AG04449 (cell line): ENCODE measurements around the gene MAP2K3.

Source experiments
- CTCF ChIA-PET: fragments of 350-600 bp; formaldehyde crosslinking; extraction: SDS; loops from one replicate; lab custom pipeline; 2021; ENCODE audit warnings: antibody characterized with exemption; lab: Yijun Ruan, JAX
- POLR2A ChIA-PET: fragments of 400-600, 350-600 bp; formaldehyde crosslinking; extraction: SDS; loops from one replicate; lab custom pipeline; 2020; ENCODE audit warnings: antibody characterized with exemption, inconsistent platforms; lab: Yijun Ruan, JAX
- DNase-seq: peaks from one replicate; pipeline ENCODE4 v3.0.0-alpha.2; 2010; ENCODE audit warnings: low read depth, low spot score
- H3K4me3 ChIP-seq: 2 replicates; pipeline ENCODE4 v1.5.1; 2011; ENCODE audit warnings: low read depth, mild to moderate bottlenecking, control low read depth, low read length
- CTCF ChIP-seq: IDR thresholded peaks from one replicate; pipeline ENCODE4 v1.5.1; 2011; ENCODE audit warnings: mild to moderate bottlenecking, moderate library complexity, low read length, control low read depth, inconsistent platforms; ENCODE audit not compliant: insufficient read depth; ENCODE audit errors: missing control alignments

Gene MAP2K3

GRCh38 chr17:21242026-21242697, 42.3 kb upstream of the MAP2K3 start:
- ChIA-PET CTCF (interaction anchor here (1.2 to 6.0 kb wide), 2 partner anchors 113 to 123 kb away, joined by 3 to 49 read pairs; no protein-coding TSS in a partner anchor), POLR2A (no interaction called here)
- H3K4me3 ChIP-seq: no peak overlapping the region
- no peak for TF ChIP-seq CTCF
- no peak for DNase-seq

DNA sequence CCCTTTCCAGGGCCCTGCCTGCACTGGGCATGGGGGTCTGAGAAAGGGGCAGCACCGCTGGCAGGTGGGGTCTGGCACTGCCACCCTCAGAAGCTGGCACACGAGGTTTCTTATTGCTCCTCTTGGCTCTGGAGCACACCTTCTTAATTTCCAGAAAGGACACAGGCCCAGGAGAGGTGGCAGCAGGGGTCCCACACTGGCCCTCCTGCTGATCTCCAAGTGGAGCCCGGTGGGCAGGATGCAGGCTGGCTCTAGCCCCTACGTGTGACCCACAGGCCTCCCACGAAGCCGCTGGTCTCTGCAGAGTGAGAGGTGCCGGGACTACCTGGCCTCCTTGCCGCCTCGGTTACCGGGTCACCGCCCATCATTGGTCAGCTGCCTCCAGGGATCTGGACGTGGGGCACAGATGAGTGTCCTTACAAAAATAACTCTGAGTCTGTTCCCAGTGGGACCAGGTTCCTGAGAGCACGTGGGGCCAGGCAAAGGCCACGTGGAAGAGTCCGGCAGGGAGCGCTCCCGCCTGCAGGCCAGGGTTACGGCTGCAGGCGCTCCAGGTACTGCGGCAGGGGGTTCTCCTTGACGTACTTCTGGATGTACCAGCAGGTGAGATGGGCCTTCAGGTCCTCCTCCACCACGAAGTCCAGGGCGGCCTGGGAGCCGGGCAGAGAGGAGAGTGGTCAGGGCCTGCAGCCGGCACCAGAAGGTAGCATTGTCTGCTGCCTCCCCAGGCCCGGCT, 41.6 kb upstream of the MAP2K3 start:
- no peak for DNase-seq
- POLR2A ChIA-PET: no interaction called here
- CTCF ChIA-PET: no interaction called here
- no peak overlapping the region for H3K4me3 ChIP-seq
- TF ChIP-seq CTCF: no peak

DNA sequence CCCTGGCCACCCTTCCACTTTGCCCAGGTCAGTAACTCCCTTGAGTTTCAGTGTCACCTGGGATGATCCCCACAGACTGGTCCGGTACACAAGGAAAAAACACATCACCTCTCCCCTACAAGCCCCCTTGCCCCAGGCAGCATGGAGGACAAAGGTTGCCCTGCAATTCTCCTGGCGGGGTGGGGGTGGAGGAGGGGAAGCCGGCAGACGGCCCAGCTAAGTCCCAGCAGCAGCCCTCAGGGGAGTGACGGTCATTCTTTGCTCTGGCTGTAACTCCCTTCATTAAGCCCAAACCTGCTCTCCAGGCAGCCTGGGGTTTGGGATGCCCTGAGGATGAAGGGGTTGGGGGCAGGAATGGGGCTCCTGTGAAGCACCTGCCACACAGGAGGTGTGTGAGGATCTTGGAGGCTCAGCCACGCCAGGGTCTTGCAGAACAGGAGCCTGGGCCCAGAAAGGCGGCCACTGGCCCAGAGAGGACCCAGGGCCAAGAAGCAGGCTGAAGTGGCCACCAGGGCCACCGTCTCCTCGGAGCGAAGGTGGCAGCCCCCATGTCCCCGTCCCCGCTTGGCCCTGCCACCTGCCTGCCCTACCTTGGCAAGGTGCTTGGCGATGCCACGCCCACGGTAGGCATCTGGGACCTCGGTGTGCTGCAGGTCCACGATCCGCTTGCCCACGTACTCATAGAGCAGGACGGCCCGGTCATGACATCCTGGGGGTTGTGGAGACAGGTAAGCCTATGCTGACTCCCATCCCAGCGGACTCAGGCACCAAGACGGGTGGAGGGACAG, 40.8 kb upstream of the MAP2K3 start:
- ChIA-PET CTCF (no interaction called here), POLR2A (no interaction called here)
- H3K4me3 ChIP-seq: no peak overlapping the region
- DNase-seq: no peak
- TF ChIP-seq CTCF: no peak

DNA sequence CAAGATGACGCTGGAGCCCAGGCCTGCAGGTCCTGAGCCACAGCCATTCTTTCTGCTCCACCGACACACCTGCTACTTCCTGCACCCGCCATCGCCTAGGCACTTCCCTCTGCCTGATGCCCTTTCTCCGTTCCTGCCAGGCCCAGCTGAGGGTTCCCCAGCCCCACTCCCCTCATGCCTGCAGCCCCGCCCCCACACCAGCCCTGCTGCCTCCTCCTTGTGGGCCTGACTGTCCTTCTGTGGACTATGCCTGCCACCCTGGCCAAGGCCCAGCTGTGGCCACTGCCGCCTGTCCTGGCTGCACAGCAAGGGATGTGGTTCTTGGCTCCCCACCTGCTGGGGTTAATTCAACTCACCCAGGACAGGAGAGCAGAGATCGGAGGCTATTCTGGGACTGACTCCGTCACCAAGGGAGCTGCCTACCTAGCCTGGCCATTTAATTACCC, 38.8 kb upstream of the MAP2K3 start:
- no peak for DNase-seq
- ChIA-PET POLR2A (no interaction called here), CTCF (interaction anchor here (1.2 kb wide), 1 partner anchor 266 kb away, joined by 3 read pairs; no protein-coding TSS in a partner anchor)
- no peak overlapping the region for H3K4me3 ChIP-seq
- TF ChIP-seq CTCF: no peak

DNA sequence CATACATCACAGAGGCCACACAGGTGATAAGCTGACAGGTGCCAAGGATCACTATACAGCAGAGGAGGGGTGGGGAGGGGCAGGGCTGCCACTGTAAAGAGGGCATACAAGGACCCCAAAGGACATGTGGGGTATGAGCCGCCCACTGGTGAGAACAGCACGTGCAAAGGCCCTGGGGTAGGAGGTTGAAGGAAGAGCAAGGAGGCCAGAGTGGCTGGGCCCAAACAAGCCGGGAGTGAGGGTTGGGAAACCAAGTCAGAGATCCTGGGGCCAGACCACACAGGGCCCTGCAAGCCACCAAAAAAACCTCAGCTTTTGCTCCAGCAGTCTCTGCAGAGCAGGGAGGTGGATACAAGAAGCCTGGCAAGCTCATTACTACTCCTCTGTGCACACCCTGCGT, 37.8 kb upstream of the MAP2K3 start:
- H3K4me3 ChIP-seq: no peak overlapping the region
- ChIA-PET CTCF (interaction anchor here (1.2 kb wide), 1 partner anchor 265 kb away, joined by 3 read pairs; no protein-coding TSS in a partner anchor), POLR2A (no interaction called here)
- TF ChIP-seq CTCF: no peak
- DNase-seq: no peak
